Adrenal gland (tissue), 5 donors: ENCODE results near the gene TP53TG5.

Experiments
- POLR2A ChIP-seq, 2 donors: fragments of 450-650 bp; IDR thresholded peaks; one replicate each; pipeline ENCODE4 v1.6.1; 2017; ENCODE audit warnings: antibody characterized with exemption in 2 of 2, mild to moderate bottlenecking in 2 of 2, moderate library complexity in 1 of 2
- TF ChIP-seq, protein P1 (sequence below), 6 experiments: fragments of 450-650 bp in 4 of 6; fragments of 200-600 bp in 2 of 6; sonication (generic) in 1 of 6; IDR thresholded peaks; 1 replicate in 5 of 6; 2 replicates in 1 of 6; pipeline versions ENCODE4 v1.5.1 to v1.8.0; 2016 to 2021; ENCODE audit warnings: antibody characterized with exemption in 6 of 6, mild to moderate bottlenecking in 2 of 6, moderate library complexity in 1 of 6
- donor health status: DM: no; HTN: no; CAD: no.

DNA sequence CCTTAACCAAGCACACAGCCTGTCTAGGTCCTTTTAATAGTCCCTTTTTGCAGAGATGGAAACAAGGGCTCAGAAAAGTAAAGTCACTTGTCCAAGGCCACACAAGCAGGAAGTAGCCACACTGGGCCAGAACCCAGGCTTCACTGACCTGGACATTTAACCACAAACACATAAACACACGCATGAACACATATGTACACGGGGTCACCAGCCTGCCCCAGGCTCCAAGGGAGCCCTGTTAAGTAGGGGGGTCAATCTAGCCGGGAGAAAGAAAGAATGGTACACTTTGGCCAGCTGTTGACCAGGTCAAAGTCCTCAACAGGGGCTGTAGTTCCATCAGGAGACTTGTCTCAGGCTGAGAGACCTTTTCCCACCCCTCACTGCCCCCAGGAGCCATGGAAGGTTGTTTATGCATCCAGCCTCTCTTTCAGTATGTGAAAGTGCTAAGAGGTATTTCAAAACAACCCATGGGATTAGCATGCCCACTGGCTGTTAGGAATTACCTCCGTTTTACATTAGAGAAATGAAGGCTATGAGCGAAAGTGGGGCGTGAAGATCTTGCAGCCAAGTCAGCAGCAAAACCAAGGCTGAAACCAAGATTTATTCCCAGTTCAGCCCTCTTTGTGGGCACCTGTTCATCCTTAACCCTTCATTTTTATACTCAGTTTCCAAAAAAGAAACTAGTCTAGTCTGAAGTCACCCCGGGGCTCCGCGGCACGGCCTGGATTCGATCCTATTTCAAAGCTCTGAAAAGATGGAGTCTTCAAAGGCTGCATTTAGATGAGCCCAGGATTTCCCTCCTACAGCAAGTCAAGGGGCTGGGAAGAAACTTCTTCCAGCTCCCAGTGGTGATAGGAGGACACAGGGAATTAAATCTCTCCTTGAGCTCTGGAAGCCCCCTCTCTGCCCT is 39.7 kb downstream of the TP53TG5 start:
- TF ChIP-seq POLR2A (IDR thresholded peaks at IDR 0.05), result no peak
- TF ChIP-seq, protein P1, sequence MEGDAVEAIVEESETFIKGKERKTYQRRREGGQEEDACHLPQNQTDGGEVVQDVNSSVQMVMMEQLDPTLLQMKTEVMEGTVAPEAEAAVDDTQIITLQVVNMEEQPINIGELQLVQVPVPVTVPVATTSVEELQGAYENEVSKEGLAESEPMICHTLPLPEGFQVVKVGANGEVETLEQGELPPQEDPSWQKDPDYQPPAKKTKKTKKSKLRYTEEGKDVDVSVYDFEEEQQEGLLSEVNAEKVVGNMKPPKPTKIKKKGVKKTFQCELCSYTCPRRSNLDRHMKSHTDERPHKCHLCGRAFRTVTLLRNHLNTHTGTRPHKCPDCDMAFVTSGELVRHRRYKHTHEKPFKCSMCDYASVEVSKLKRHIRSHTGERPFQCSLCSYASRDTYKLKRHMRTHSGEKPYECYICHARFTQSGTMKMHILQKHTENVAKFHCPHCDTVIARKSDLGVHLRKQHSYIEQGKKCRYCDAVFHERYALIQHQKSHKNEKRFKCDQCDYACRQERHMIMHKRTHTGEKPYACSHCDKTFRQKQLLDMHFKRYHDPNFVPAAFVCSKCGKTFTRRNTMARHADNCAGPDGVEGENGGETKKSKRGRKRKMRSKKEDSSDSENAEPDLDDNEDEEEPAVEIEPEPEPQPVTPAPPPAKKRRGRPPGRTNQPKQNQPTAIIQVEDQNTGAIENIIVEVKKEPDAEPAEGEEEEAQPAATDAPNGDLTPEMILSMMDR (IDR thresholded peaks at IDR 0.05), result no peak
